Activated CD8-positive, alpha-beta T cell treated with anti-CD3 and anti-CD28 coated beads for 36 hours (primary cell): ENCODE data around the gene GIT2. TPM values are rescaled to one million over a fixed set of nuclear protein-coding genes. Genes with fewer than 3 reads are reported as not detected.

Source experiments
- ATAC-seq: fragments of 200-7000 bp; cut with Tn5 transposase; one replicate; pipeline ENCODE4 v1.10.0; 2021; ENCODE audit warnings: mild to moderate bottlenecking, moderate library complexity
- CTCF ChIA-PET: fragments of 350-600 bp; sonication (Branson Sonifier 250); formaldehyde crosslinking; loops from one replicate; lab custom pipeline; 2021; ENCODE audit warnings: antibody characterized with exemption; lab: Charles Lee
- POLR2A ChIA-PET: fragments of 350-600 bp; sonication (Branson Sonifier 250); formaldehyde crosslinking; loops from one replicate; lab custom pipeline; 2021; ENCODE audit warnings: antibody characterized with exemption; lab: Charles Lee
- DNase-seq: peaks from one replicate; pipeline ENCODE4 v3.0.0-alpha.2; 2020
- H3K27ac Mint-ChIP-seq: one replicate; pipeline ENCODE4 v1.8.0; 2021; ENCODE audit warnings: mild to moderate bottlenecking, mixed read lengths
- H3K27me3 Mint-ChIP-seq: one replicate; pipeline ENCODE4 v1.8.0; 2021; ENCODE audit warnings: mixed read lengths
- H3K36me3 Mint-ChIP-seq: one replicate; pipeline ENCODE4 v1.8.0; 2021; ENCODE audit warnings: low read depth, mixed read lengths
- H3K4me1 Mint-ChIP-seq: one replicate; pipeline ENCODE4 v1.8.0; 2021; ENCODE audit warnings: low read depth, mixed read lengths
- H3K4me3 Mint-ChIP-seq: one replicate; pipeline ENCODE4 v1.8.0; 2021; ENCODE audit warnings: mild to moderate bottlenecking, moderate library complexity, mixed read lengths
- H3K9me3 Mint-ChIP-seq: one replicate; pipeline ENCODE4 v1.8.0; 2021; ENCODE audit warnings: mixed read lengths
- intact Hi-C: fragments of 100-400 bp; cut with micrococcal nuclease; formaldehyde crosslinking; loops from one replicate; pipeline ENCODE4 v1.10.0; 2022
- total RNA-seq, 2 experiments: library from RNA; stranded (reverse); gene quantifications; one replicate each; pipeline ENCODE4 v1.2.3, GENCODE V29; 2021
- TF ChIP-seq, protein P1 (sequence below): fragments of 200-600 bp; IDR thresholded peaks from one replicate; pipeline ENCODE4 v1.8.0; 2022; ENCODE audit warnings: antibody characterized with exemption, mild to moderate bottlenecking

The GIT2 gene
- total RNA-seq, 2 experiments from 2014 or later: 49.2 to 49.6 TPM

DNA sequence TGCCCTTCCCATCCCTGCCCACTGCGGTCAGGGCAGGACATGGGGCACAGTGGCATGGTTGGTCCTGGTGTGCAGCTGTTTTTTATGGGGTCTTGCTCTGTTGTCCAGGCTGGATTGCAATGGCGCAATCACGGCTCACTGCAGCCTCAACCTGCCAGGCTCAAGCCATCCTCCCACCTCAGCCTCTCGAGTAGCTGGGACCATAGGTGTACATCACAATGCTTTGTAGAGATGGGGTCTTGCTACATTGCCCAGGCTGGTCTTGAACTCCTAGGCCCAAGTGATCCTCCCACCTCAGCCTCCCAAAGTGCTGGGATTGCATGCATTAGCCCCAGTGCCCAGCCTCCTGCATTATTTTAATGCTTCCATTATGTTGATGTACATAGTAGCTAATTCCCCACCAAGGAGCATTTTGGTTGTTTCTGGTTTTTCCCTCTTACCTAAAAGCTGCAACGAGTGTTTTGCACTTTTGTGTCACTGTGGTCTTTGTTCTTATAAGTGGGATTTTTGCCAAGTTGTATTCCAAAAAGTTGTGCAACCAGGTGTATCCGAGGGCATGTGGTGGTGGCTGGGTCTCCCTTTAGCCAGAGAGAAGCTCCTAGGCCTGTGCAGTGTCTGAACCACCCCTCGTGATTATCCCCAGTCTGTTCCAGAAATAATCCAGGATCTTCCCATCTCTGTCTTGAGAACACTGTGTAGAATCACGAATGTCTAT lies 85.8 kb downstream of the GIT2 start:
- no peak overlapping the region for H3K27ac Mint-ChIP-seq
- ChIA-PET POLR2A (interaction anchor here (0.9 kb wide), 1 partner anchor 433 kb away, joined by 3 read pairs; the partner anchor contains the start of gene UBE3B), CTCF (interaction anchor here (0.6 kb wide), 2 partner anchors 296 to 402 kb away, joined by 3 read pairs; no protein-coding TSS in a partner anchor)
- TF ChIP-seq, protein P1, sequence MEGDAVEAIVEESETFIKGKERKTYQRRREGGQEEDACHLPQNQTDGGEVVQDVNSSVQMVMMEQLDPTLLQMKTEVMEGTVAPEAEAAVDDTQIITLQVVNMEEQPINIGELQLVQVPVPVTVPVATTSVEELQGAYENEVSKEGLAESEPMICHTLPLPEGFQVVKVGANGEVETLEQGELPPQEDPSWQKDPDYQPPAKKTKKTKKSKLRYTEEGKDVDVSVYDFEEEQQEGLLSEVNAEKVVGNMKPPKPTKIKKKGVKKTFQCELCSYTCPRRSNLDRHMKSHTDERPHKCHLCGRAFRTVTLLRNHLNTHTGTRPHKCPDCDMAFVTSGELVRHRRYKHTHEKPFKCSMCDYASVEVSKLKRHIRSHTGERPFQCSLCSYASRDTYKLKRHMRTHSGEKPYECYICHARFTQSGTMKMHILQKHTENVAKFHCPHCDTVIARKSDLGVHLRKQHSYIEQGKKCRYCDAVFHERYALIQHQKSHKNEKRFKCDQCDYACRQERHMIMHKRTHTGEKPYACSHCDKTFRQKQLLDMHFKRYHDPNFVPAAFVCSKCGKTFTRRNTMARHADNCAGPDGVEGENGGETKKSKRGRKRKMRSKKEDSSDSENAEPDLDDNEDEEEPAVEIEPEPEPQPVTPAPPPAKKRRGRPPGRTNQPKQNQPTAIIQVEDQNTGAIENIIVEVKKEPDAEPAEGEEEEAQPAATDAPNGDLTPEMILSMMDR: no peak
- H3K4me3 Mint-ChIP-seq: no peak overlapping the region
- intact Hi-C loops: no loop called here
- ATAC-seq (no peak), DNase-seq (no peak)
- H3K4me1 Mint-ChIP-seq: no peaks in the 10 kb centered on the region
- peaks cover 28% of the 10 kb centered on the region for H3K36me3 Mint-ChIP-seq
- H3K27me3 Mint-ChIP-seq: no peaks in the 10 kb centered on the region
- H3K9me3 Mint-ChIP-seq: no peaks in the 10 kb centered on the region

DNA sequence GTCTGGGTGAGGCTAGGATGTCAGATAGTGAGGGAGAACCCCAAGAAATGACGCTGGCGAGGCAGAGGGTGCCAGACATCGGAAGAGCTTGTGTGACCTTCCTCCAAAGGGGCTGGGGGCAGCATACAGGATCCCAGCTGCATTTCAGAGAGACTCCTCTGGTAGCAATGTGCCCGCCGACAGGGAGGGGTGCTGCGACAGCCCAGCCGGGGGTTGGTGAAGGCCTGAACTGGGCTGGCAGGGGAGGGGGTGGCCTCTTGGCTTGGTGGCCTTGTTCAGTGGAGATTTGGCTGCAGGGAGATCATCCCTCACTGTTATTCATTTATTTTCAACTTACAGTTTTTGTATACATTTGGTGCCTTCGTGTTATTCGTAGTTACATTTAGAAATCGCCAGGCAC lies 90.9 kb downstream of the GIT2 start:
- DNase-seq (no peak), ATAC-seq (no peak)
- intact Hi-C loops: no loop called here
- ChIA-PET POLR2A (interaction anchor here (0.7 to 3.9 kb wide), 3 partner anchors 16 to 119 kb away, joined by 3 to 19 read pairs (median 4); no protein-coding TSS in a partner anchor), CTCF (interaction anchor here (0.8 to 1.0 kb wide), 2 partner anchors 60 kb away, joined by 3 to 5 read pairs; no protein-coding TSS in a partner anchor)
- peaks cover 9% of the 10 kb centered on the region for H3K4me1 Mint-ChIP-seq
- no peak overlapping the region for H3K4me3 Mint-ChIP-seq
- no peaks in the 10 kb centered on the region for H3K9me3 Mint-ChIP-seq
- H3K36me3 Mint-ChIP-seq: peaks cover 35% of the 10 kb centered on the region
- TF ChIP-seq, protein P1: no peak
- no peak overlapping the region for H3K27ac Mint-ChIP-seq
- H3K27me3 Mint-ChIP-seq: no peaks in the 10 kb centered on the region

DNA sequence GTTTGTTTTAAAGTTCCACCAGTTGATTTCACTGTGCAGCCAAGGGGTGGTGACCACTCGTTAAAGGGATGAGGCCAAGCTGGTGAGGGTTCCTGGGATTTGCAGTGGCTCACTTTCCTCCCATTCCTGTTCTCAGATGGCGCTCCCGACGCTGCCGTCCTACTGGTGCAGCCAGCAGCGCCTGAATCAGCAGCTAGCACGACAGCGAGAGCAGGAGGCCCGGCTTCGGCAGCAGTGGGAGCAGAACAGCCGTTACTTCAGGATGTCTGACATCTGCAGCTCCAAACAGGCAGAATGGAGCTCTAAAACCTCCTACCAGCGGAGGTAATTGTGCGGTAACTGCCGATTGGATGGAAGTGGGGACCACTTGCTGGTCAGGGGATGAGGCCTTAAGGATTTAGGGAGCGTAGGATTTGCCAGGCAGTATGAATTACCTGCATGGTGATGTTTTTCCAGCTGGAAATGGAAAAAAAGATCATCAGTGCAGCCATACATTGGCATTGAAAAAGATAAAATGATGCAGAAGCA lies 93.2 kb downstream of the GIT2 start:
- TF ChIP-seq, protein P1: no peak
- ATAC-seq (no peak), DNase-seq (no peak)
- Mint-ChIP-seq H3K27ac (no peak overlapping the region), H3K4me1 (peaks cover 12% of the 10 kb centered on the region), H3K9me3 (no peaks in the 10 kb centered on the region), H3K4me3 (no peak overlapping the region), H3K27me3 (no peaks in the 10 kb centered on the region), H3K36me3 (peaks cover 22% of the 10 kb centered on the region)
- POLR2A ChIA-PET: interaction anchor here (1.4 to 3.9 kb wide), 2 partner anchors 14 to 57 kb away, joined by 4 to 19 read pairs; no protein-coding TSS in a partner anchor
- CTCF ChIA-PET: interaction anchor here (0.7 to 3.3 kb wide), 3 partner anchors 50 to 97 kb away, joined by 3 to 14 read pairs (median 4); no protein-coding TSS in a partner anchor
- intact Hi-C loops: no loop called here

DNA sequence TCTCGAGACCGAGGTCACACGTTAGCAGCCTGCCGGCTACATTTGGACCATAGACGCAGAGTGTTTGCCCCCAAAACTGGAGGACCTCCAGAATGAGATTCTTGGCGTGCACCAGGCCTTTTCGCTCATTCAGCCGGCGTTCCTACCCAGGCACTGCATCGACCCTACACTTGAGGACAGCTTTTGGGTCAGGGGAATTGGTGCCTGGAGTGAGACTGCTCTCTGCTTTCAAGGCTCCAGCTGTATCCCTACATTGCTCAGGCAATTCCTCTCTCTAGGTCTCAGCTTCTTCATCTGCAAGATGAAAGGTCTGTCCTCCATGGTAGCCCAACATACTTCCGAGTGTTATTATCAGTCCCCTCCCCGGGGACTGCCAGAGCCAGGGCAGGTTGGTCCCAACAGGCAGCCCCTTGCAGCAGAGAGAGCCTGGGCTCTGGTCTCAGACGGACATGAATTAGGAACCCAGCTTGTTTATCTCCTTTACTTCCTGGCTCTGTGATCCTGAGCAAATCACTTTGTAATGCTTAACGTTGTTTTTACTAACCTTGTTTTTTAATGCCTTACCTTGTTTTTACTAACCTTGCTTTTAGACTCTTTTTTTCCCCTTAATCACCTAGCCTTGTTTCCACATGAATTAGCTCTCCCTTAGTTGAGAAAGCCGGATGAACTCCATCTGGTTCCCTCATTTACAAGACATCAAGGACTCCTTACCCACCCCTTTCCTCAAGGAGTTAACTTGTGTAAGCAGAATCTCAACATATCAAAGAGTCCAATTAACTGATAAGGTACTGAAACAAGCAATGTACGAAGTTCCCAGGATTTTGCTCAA lies 95.2 kb downstream of the GIT2 start:
- ChIA-PET POLR2A (interaction anchor here (0.9 to 1.7 kb wide), 7 partner anchors 9 to 173 kb away, joined by 3 to 7 read pairs (median 3); no protein-coding TSS in a partner anchor), CTCF (interaction anchor here (0.8 to 4.2 kb wide), 8 partner anchors 13 to 330 kb away, joined by 3 to 21 read pairs (median 4); no protein-coding TSS in a partner anchor)
- H3K27me3 Mint-ChIP-seq: no peaks in the 10 kb centered on the region
- ATAC-seq (peak; percentile 11), DNase-seq (no peak)
- H3K4me1 Mint-ChIP-seq: peaks cover 12% of the 10 kb centered on the region
- no peaks in the 10 kb centered on the region for H3K9me3 Mint-ChIP-seq
- peaks cover 16% of the 10 kb centered on the region for H3K36me3 Mint-ChIP-seq
- H3K4me3 Mint-ChIP-seq: peak overlapping the region; percentile 96
- H3K27ac Mint-ChIP-seq: peak overlapping the region; percentile 99
- intact Hi-C loops: no loop called here
- TF ChIP-seq, protein P1: no peak
